ENCODE measurements around the gene CDC42.

Gene CDC42

DNA sequence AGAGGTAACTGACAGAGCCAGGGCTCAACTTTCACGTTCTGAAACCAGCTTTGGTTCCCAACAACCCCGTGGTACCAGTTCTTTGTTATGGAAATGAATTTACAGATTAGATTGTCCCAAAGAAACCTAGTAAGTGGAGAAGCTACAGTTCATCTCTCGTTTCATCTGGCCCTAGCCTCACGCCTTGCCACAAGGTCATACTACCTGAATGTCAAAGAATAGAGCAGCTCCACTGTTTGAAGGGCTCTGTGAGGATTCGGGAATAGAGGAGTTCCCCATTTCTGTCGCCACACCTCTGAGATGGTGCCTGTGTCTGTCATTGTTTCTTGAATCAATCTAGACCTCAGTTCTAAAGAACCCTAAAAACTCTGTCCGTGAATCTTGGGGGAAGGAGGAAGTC is 15.0 kb upstream of the CDC42 start:
- no peak for DNase-seq (ENCODE audit: low read depth in 2 of 2, low spot score in 1 of 2)

DNA sequence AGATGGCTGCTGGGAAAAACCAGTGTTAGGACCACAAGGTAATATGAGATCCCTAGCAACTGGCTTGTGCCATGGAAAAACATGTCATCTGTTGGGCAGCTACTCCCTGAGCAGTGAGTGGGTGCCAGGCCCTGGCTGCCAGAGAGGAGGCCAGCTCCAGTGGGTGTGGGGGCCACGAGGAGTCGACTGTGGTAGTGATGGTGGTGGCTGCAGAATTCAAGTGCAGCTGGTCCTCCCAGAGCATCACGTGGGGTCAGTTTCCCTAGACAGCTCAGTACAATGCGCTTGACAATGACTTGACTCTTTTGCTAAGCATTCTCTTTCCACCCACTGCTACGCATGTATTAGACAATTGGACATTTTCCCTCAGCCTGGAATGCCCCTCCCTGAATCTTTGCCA is 14.5 kb upstream of the CDC42 start:
- DNase-seq (ENCODE audit: low read depth in 2 of 2, low spot score in 1 of 2): no peak

DNA sequence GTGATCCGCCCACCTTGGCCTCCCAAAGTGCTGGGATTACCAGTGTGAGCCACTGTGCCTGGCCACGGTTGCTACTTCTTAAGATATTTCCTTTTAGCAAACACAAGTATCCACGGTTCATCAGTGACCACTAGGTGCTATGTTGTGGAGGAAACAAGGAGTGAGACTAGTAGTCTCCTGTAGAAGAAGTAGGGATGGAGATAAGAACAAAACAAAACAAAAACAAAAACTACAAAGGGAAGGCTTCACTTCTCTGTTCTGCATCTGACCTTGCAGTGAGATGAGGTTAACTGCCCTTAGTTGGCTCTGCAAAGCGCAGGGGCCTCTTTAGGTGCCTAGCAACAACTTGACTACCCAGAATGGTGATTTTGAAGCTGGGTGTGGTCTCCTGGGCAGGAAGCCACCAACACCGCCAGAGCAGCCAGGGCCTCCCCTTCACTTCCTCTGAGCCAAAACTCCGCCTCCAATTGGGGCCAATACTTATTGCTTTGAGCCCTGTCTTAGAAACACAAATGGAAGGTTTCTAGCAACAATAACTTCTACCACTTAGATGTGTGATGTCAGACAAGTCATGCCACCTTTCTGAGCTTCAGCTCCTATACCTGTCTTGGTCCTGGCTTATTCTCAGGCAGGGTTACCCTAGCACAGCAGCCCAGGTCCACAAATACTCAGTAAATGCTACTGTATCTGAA is 12.8 kb upstream of the CDC42 start:
- peak; percentile 66 to 78 for DNase-seq (ENCODE audit: low read depth in 2 of 2, low spot score in 1 of 2)

DNA sequence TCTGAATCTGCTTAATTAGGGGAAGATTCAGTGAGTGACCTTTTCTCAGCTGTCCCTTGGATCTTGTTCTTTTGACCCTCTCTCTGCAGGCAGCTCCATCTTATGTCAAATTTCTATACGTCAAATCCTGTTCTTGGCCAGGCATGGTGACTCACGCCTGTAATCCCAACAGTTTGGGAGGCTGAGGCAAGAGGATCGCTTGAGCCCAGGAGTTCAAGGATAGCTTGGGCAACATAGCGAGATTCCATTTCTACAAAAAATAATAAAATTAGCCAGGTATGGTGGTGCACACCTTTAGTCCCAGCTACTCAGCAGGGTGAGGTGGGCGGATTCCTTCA is 12.3 kb upstream of the CDC42 start:
- DNase-seq (ENCODE audit: low read depth in 2 of 2, low spot score in 1 of 2): no peak

DNA sequence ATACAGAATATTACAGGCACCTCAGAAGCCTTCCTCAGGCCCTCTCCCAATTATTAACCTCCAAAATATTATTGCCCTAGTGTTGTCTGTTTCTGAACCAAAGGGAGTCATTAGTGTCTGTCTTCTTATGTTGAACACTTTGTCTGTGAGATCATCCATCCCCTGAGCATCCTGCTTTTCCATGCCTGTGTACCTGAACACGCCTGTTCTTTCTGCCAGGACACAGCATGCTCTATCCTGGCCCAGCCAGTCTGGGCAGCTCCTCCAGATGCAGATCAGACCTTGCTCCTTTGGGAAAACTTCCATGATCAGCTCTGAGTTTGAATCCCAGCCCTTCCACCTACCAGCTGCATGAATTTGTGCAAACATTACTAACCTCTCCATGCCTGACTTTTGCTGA is 11.0 kb upstream of the CDC42 start:
- no peak for DNase-seq (ENCODE audit: low read depth in 2 of 2, low spot score in 1 of 2)

DNA sequence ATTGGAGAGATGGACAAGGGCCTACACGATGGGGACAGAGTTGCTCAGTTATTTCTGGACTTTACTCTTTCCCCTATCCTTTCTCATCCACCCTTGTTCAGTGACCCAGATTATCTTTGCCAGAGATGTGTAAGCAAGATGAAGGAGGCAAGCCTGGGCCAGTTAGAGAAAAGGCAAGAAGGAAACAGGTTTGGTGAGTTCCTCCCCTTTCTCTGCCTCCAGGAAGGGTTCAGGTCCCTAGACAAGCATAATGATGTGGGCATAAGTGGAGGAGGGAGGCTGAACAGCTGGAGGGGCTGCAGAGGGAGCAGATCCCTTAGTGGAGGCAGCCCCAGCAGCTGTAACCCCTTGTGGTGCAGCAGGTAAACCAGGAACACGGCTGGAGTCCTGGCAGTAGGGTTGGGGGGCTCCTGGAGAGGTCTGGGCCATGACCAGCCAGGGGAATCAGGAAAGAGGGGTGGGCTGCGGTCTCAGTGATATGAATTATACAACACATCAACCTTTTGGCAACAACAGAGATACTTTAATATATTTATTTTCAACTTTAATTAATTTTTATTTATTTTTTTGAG is 9.2 kb upstream of the CDC42 start:
- no peak for DNase-seq (ENCODE audit: low read depth in 2 of 2, low spot score in 1 of 2)

DNA sequence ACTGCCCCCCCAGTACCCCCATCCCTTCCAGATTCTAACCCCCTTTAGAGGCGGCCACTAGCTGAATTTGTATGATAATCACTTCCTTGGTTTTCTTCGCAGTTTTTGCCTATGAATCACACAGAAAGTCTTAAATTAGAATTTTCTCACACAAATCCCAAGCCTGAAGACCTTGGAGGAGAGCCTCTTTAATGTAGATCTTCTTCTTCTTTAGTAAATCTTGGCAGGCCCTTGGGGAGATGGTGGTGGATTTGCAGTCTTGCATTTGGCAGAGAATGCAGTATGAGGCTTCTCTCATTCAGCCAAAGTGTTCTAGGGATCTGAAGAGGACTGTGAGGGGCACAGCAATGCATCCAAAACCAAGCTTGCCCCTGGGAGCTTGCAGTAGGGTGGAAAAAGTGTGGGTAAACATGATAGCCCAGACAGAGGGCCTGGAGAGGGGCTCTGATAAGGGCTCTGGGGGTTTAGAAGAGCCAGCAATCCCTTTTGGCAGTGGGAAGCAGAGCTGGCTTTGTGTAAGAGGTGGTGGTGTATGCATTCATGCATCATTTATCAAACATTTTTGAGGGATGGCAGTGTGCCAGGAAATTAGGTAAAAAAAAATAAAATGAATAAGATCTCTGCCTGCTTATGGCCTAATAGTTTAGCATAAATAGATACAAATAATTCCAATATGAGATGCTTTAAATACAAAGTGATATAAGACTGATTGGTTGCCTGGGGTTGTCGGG is 7.7 kb upstream of the CDC42 start:
- no peak for DNase-seq (ENCODE audit: low read depth in 2 of 2, low spot score in 1 of 2)

DNA sequence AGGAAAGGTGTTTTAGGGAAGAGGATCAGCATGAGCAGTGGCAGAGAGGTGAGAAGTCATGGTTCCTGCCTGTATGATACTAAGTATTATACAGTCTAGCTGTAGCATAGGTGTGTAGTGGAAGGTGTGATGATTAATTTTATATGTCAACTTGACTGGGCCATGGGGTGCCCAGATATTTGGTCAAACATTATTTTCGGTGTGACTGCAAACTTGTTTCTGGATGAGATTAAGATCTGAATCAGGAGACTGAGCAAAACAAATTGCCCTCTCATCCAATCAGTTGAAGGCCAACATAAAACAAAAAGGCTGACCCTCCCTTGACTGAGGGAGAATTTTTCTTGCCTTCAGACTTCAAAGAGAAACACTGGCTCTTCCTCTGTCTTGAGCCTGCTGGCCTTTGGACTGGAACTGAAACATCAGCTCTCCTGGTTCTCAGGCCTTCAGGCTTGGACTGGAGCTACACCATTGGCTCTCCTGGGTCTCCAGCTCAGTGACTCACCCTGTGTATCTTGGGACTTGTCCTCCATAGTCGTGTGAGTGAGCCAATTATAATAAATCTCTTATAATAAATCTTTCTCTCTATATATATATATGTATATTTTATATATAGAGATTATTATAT is 6.8 kb upstream of the CDC42 start:
- DNase-seq (ENCODE audit: low read depth in 2 of 2, low spot score in 1 of 2): no peak

DNA sequence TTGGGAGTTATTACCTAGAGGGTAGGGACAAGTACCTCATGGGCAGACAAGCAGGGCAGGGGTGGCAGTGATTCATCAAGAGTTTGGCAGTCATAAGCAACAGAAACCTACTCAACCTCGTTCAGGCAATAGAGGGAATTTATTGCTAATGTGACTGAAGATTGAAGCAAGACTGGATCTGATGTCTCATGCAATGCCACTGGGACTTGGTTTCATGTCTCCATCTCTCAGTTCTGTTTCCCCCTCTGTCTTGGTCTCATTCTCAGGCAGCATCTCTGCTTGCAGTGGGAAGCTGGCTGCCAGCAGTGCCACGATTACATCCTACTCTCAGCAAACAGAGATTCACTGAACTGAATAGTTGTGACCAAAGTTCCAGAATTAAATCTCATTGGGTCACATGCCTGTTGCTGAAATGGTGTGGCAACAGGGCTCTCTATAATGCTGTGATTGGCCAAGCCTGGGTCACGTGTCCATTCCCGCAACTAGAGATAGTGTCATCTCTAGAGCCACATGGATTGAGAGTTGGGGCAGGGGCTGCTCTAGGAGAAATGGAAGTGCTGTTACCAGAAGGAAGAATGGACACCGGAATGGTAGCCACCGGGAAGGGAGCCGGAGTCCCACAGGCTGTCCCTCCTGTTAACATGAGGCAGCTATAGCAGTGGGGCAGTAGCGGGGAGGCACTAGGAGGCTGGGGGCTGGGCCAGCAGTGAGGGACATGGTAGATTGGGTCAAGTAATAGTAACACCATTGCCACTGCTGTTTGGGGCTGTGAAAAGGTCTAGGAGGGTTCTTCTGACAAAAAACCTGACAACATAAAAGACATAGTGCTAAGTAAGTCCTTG is 3.9 kb upstream of the CDC42 start:
- no peak for DNase-seq (ENCODE audit: low read depth in 2 of 2, low spot score in 1 of 2)

DNA sequence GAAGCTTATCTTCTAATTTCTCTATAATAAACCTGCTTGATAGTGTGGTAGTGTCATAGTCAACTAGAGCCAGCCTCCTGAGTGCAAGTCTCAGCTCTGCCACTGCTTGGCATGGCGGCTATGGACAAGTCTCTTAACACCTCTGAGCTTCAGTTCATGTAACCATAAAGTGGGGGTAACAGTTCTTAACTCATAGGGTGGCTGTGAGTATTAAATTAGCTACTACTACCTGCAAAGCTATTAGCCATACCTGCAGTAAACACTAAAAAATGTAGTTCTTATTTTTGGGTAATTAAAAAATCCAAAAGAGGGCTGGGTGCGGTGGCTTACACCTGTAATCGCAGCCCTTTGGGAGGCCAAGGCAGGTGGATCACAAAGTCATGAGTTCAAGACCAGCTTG is 2.2 kb upstream of the CDC42 start:
- DNase-seq (ENCODE audit: low read depth in 2 of 2, low spot score in 1 of 2): no peak

DNA sequence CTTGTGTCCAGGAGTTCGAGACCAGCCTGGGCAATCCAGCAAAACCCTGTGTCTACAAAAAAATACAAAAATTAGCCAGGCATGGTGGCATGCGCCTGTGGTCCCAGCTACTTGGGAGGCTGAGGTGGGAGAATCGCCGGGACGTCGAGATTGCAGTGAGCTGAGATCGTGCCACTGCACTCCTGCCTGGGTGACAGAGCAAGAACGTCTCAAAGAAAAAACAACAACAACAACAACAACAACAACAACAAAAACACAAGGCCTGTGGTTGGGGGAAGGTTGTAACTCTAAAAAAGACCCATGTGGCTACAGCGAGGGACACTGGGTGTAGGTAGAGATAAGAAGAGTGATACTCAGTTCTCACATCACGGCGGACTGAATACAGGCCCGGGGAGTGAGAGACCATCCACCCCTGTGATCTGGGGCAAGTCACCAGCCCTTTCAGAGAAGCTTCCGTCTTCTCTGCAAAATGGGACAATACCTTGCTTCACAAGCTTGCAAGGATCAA is 848 bp upstream of the CDC42 start:
- no peak for DNase-seq (ENCODE audit: low read depth in 2 of 2, low spot score in 1 of 2)

DNA sequence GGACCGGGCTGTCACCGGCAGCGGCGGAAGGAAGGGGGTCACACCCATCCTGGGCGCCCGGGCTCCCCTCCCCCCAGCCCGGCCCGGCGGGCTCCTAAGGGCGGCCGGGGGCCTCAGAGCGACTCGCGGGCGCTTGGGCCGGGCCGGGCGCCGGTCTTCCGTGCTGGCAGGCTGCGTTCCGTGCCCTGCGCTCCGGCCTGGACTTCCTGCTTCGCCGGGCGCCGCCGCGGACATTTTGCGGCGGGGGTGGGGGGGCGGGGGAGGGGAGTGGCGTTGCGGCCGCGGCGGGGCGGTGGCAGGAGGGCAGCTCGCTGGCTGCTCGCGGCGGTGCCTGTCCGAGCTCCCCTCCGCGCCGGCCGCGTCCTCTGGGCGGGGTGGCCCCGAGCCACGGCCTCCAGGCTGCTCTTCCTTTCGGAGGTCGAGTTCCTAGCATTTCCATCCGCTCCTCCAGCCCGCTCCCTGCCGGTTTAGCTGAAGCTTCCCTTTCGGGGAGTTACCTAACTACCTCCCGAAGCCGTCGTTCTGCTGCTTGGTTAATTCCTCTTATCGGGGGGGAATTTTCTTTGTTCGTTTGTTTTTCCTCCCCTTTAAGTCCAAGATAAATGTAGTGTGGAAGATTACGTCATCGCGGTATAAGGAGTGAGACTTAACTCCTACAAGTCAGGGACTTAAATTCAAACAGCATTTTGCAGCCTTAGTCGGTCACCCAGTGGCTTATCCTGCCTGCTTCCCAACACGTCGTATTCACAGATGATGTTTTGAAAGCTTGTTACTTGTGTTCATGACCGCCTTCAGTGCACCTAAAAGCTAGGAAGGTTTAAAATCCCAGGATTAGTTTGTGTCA is 730 bp downstream of the CDC42 start:
- DNase-seq (ENCODE audit: low read depth in 2 of 2, low spot score in 1 of 2): no peak

DNA sequence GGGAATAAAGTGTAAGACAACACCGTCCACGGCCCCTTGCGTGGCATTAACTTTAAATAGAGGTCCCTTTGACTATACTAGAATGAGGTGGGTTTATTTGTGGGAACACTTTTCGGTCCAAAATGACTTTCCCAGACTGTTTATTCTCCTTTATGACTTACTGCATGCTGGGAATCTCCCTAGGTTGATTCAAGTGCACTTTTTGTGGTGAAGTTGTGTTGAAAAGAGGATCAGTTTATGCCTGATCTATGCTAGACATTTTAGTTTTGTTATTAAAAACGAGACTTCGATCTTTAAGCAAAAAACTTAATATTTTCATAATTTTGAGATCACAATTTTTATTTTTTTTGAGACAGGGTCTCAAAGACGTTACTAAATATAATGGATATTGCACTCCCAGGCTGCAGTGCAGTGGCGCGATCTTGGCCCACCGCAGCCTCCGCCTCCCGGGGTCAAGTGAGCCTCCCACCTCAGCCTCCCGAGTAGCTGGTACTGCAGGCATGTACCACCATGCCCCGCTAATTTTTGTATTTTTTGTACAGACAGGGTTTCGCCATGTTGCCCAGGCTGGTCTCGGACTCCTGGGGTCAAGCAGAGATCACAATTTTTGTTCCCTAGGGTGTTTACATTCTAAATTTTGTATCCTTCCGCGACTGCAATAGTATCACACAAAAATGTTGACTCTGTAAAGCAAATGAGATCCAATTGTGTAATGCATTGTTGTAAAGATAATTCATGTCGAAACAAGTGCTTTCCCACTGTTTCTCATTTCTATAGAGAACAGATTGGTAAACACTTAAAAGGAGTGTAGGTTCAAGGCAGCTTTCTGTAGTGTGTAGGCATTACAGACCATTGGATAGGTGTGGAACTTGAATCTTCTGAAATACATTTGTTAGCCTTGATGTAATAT is 1.6 kb downstream of the CDC42 start:
- no peak for DNase-seq (ENCODE audit: low read depth in 2 of 2, low spot score in 1 of 2)

DNA sequence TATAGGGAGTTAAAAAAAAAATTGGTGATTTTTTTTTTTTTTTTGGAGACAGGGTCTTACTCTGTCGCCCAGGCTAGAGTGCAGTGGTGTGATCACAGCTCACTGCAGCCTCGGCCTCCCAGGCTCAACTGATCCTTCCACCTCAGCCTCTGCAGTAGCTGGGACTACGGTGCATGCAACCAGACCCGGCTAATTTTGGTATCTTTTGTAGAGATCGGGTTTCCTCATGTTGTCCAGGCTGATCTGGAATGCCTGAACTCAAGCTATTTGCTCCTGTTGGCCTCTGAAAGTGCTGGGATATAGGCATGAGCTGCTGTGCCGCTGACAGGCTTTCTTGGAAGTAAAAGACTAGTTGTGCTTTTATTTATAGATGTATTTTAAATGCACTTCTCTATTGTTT is 3.0 kb downstream of the CDC42 start:
- no peak for DNase-seq (ENCODE audit: low read depth in 2 of 2, low spot score in 1 of 2)

DNA sequence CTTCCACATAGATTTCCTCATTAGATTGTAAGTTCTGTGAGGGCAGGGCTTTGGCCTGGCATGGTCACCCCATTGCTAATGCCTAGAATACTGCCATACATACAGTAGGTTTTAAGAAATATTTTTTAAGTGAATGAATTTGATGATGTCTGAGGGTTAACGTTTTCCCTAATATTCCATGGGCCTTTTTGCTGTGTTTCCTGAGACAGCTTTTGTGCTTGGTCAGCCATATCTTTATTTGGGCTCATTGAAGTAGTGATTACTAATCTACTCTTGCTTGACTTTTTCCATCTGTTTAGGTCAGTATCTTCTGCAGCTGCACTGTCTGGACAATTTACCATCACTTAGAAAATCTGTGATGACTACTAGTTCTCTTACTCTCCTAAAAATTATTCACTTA is 3.5 kb downstream of the CDC42 start:
- no peak for DNase-seq (ENCODE audit: low read depth in 2 of 2, low spot score in 1 of 2)

DNA sequence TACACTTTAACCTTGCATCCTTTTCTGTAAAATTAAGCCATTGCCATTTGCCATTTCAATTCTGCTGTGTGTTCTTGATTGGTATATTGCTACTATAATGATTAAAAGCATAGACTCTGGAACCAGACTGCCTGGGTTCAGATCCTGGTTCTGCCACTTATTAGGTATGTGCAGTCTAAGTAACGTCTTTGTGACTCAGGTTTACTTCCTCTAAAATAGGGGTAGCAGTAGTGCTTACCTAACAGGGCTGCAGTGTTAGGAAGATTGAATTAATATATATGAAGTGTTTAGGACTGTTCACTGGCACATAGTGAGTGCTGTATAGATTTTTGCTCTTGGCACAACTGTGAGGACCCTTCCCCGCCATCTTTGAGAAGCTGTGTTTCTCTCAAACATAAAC is 4.4 kb downstream of the CDC42 start:
- no peak for DNase-seq (ENCODE audit: low read depth in 2 of 2, low spot score in 1 of 2)

DNA sequence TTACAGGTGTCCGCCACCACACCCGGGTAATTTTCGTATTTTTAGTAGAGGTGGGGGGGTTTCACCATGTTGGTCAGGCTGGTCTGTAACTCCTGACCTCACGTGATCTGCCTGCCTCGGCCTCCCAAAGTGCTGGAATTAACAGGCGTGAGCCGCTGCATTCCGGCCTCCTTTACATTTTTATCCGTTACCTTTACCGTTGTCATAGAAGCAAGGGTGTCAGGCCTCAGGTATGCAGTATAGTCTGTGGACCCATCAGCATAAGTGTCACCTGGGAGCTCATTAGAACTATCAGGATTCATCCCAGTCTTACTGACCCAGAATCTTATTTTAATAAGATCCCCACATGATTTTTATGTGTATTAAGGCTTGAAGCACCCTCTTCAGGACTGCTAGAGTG is 5.4 kb downstream of the CDC42 start:
- DNase-seq (ENCODE audit: low read depth in 2 of 2, low spot score in 1 of 2): no peak

DNA sequence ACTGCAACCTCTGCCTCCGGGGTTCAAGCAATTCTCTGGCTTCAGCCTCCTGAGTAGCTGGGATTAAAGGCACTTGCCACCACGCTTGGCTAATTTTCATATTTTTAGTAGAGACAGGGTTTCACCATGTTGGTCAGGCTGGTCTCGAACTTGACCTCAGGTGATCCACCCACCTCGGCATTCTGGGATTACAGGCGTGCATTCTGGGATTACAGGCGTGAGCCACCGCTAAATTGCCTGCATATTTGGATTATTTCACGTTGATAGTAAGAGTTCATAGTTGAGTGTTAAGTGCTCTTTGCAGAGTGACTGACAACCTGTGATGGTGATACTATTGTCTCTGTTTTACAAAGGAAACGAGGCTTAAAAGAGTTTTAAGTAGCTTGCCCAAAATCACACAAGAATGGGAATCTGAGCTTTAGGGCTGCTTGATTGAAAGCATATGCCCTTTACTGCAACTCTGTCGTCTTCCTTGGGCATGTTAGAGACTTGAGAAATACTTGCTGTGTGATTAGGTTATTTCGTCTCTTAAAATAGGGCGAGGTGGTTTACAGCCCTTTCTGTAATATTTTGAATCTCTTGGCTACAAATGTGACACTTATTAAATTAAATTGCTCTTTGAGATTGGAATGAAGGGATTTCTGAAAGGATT is 12.4 kb downstream of the CDC42 start:
- no peak for DNase-seq (ENCODE audit: low read depth in 2 of 2, low spot score in 1 of 2)

DNA sequence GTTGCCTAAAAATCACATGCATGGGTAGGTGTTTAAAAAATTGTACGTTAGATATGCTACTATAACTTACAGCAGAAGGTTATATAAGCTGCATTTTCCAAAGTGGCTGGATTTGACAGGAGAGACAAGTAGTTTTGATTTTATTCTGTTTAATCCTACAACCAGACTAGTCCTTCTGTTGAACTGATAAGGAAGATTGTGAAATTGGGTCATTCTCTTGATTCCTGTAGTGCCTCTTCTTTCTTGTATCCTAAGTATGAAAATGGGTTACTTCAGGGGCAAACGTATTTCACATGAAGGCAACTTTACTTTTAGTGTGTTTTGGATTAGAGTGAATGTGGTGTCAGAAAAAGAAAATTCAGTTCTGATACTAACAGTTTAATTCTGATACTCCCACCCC is 19.0 kb downstream of the CDC42 start:
- DNase-seq (ENCODE audit: low read depth in 2 of 2, low spot score in 1 of 2): no peak
